NCI-H1436 treated with DMSO at 0.1 percent for 48 hours (cell line): ENCODE measurements around the gene CDC42EP5.

Experiments used
- DNase-seq: peaks from one replicate; lab custom pipeline; 2025; lab: John Stamatoyannopoulos, UW

Gene CDC42EP5

GRCh38 chr19:54462047-54462654, 10.9 kb downstream of the CDC42EP5 start:
- no peak for DNase-seq

GRCh38 chr19:54461613-54462012, 11.5 kb downstream of the CDC42EP5 start:
- no peak for DNase-seq

- no peak for DNase-seq
Measured at GRCh38 chr19:54461210-54461609, 11.9 kb downstream of the CDC42EP5 start.

DNA sequence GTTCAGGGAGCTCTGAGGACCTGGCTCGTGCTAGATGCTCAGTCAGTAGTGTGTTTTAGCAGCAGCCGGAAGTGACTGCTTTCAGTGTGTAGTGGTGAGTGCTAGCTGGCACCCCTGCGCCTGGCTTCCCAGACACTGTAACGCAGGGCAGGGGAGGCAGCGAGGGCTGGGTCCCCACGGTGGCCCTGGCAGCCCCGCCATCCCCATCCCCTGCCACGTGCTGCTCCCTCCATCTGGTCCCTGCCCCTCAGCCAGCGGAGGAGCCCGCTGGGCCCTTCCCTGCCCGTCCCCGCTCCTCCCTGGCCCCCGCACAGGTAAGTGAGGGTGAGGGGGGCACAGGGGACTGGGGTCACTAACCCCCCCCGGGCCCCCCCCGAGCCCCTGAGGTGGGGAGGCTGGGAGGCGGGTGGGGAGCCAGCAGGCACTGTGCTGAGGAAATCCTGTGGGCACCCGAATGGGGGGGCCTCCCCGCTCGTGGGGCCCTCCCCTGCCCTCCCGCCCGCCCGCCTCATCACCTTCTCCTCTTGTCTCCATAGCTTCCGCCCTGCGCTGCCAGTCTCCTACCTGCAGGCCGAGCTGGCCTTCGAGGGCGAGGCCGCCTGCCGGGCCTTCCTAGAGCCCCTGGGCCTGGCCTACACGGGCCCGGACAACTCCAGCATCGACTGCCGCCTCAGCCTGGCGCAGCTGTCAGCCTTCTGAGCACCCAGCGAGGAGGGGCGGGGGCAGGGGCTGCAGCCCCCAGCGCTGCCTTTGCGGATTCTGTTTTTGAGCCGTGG, 12.7 kb downstream of the CDC42EP5 start:
- no peak for DNase-seq

- no peak for DNase-seq
Measured at GRCh38 chr19:54459282-54460229, 13.5 kb downstream of the CDC42EP5 start.

GRCh38 chr19:54458648-54459281, 14.3 kb downstream of the CDC42EP5 start:
- no peak for DNase-seq

- DNase-seq = no peak
Measured at GRCh38 chr19:54457773-54458647, 15.1 kb downstream of the CDC42EP5 start.

GRCh38 chr19:54456423-54457373, 16.4 kb downstream of the CDC42EP5 start:
- DNase-seq = no peak

- no peak for DNase-seq
Measured at GRCh38 chr19:54455786-54456422, 17.2 kb downstream of the CDC42EP5 start.

DNA sequence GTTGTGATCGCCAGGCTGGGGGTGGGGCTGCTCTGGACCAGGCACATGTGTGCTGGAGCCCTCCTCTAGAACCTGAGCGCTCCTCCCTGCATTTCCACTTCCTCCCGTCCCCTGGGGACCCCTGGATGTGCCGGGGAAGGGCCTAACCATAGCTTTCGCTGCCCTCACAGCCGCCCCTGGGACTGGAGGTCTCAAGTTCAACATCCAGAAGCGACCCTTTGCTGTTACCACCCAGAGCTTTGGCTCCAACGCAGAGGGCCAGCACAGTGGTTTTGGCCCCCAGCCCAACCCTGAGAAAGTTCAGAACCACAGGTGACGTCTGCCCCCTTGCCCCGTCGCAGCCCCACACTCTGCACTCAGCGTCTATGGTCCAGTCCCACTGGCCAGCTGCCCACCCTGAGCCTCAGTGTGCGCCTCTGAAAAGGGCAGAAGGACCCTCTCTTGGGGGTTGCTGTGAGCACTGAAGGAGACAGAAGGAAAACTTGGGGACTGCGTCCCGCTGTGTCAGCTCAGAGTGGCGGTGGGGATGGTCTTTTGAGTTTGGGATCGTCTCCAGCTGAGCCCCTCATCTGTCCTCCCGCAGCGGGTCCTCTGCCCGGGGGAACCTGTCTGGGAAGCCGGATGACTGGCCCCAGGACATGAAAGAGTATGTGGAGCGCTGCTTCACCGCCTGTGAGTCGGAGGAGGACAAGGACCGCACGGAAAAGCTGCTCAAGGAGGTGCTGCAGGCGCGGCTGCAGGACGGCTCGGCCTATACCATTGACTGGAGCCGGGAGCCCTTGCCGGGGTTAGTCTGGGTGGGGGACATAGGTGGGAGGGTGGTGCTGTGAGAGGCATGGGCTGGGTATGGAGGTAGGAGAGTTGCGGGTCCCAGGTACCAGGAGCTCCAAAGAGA, 18.1 kb downstream of the CDC42EP5 start:
- DNase-seq = no peak

- no peak for DNase-seq
Measured at GRCh38 chr19:54453921-54454780, 18.9 kb downstream of the CDC42EP5 start.

DNA sequence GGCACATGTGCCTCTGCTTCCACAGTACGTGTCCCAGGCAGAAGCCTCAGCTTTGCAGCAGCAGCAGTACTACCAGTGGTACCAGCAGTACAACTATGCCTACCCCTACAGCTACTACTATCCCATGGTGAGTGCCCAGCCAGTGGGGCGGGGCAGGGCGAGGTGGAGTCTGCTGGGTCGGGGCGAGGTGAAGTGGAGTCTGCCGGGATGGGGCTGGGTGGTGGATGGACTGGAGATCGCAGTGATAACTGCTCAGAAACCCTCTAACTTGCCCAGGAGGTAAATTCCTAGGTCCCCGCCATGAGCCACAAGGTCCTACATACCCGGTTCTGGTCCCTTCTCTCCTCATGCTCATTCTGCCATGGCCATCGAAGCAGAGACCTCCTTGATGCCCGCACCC, 20.5 kb downstream of the CDC42EP5 start:
- DNase-seq = no peak

GRCh38 chr19:54451997-54452396, 21.1 kb downstream of the CDC42EP5 start:
- no peak for DNase-seq

DNA sequence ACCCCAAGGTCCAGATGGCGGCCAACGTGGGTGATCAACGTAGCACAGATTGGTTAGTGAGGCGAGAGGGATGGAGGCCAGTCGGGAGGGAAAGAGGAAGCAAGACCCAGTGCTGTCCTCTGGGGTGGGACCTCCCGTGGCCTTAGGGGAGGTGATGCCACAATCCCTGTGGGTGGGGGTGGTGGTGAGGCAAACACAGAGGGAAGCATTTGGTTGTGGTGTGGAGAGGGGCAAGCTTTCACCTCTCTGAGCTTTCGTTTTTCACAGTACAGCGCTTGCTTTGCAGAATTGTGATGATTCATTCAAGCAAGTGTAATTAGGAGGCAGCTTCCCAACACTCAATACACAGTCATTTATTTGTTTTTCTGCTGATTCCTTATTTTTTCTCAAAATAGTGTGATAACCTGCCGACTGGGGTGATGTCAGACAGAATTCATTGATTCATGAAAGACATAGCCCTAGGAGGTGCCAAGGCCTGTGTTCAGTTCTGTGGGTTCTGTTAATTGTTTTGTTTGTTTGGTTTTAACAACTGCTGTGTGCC, 21.7 kb downstream of the CDC42EP5 start:
- DNase-seq = no peak

DNA sequence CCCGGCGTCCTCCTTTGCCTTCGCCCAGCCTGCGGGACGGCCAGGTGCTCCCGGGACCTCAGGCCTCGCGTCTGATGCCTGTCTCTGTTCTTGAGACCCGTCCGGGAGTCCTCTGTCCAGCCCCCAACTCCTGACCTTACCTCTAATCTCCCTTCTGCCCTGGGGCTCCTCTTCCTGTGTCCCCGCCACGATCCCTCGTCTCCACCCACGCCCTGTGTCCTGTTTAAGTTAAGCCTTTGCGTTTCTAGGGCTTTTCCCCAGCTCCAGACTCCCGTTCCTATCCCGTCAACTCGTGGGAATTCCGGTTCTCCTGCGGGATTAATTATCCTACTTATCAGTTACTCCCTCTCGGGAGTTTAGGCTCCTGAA, 23.4 kb downstream of the CDC42EP5 start:
- no peak for DNase-seq

DNA sequence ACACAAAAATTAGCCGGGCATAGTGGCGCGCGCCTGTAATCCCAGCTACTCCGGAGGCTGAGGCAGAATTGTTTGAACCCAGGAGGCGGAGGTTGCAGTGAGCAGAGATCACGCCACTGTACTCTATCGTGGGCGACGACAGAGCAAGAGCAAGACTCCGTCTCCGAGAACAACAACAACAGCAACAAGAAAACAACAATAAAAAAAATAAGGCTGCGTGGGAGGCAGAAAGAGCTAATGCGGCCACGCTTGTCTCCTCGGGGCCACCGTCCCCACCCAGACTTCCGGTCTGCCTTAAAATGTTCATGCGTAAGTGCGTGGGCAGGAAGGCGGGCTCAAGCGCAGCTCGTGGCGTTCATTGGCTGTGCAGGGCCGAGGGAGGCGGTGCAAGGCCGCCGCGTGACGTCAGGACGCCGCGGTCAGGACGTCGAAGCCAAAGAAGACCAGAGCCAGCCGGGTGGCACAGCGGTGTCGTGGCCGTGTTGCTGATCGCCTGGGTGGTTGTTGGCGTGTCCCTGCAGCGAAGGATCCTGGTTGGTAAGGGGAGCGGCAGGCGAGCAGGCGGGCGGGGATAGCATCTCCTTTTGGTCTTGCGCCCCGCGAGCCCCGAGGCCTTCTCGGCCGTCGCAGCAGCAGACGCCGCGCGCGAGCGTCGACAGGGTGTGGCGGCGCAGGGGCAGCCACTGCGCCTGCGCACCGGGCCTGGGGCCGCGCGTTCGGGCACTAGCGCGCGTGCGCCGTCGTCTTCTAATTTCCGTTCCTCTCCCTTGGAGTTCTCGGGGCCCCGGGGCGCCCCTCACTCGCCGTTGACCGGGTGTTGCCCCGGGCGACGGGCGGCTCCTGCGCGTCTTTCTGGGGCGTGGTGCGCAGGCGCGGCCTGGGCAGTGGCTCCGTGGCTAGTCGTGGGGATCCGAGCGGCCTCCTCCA, 24.1 kb downstream of the CDC42EP5 start, which contains the start of gene LENG8:
Gene LENG8, plus strand, starts transcription at position 426 of the 927 bp plus-strand sequence. CDS start 2,146 bp downstream, outside the sequence.
- peak; percentile 91 for DNase-seq
